D721Med (cell line): ENCODE data around the gene COBL.

ENCODE experiments used
- DNase-seq: peaks from one replicate; pipeline ENCODE4 v3.0.0; 2011; ENCODE audit warnings: low spot score; ENCODE audit not compliant: insufficient read length
- FAIRE-seq: peaks from 2 replicates; lab custom pipeline; 2011; peaks lifted over from hg19 to GRCh38; lab: Jason Lieb, UNC
- CTCF ChIP-seq: IDR thresholded peaks from 2 replicates; pipeline ENCODE4 v1.5.1; 2012; ENCODE audit warnings: mild to moderate bottlenecking, control low read depth; ENCODE audit not compliant: insufficient read depth; ENCODE audit errors: missing control alignments

The COBL gene

GRCh38 chr7:51031791-51032515 lies 284.7 kb downstream of the COBL start:
- TF ChIP-seq CTCF: no peak
- no peak for DNase-seq
- FAIRE-seq: no peak

GRCh38 chr7:51031216-51031615 lies 285.4 kb downstream of the COBL start:
- TF ChIP-seq CTCF: no peak
- FAIRE-seq (no peak), DNase-seq (no peak)

GRCh38 chr7:51029701-51030191 lies 286.9 kb downstream of the COBL start:
- TF ChIP-seq CTCF: no peak
- DNase-seq: no peak
- FAIRE-seq: no peak

GRCh38 chr7:51029131-51029530 lies 287.5 kb downstream of the COBL start:
- DNase-seq: no peak
- FAIRE-seq: no peak
- no peak for TF ChIP-seq CTCF

- DNase-seq (no peak), FAIRE-seq (no peak)
- no peak for TF ChIP-seq CTCF
These were observed 288.4 kb downstream of the COBL start for GRCh38 chr7:51027935-51028830.

GRCh38 chr7:51027106-51027934 lies 289.3 kb downstream of the COBL start:
- DNase-seq (no peak), FAIRE-seq (no peak)
- TF ChIP-seq CTCF: no peak
